C4-2B (cell line): ENCODE results near the gene DLG2.

ENCODE experiments used
- ZFX ChIP-seq: fragments of 450-650 bp; IDR thresholded peaks from 2 replicates; pipeline ENCODE4 v1.6.1; 2017
- TF ChIP-seq, protein P1 (sequence below): fragments of 450-650 bp; conservative IDR thresholded peaks from 2 replicates; pipeline ENCODE4 v1.5.1; 2017; ENCODE audit warnings: mild to moderate bottlenecking

DNA sequence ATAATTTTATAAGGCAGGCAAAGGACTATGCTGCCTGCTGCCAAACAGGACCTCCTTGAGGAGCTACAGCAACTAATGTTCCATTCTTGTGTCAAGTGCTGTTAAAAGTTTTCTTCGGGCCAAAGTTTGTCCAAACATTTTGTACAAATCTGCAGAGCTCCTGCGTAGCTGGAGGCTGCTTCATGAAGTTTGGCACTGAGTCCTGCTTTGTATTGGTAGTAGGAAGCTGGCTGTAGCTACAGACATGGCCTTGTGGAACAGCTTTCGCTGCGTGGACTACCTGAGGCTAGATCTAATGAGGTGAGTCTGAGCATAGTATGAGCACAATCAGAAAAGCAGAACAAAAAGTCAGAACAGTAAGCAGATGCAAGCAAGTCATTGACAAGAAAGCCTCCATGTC lies 528.1 kb downstream of the DLG2 start:
- TF ChIP-seq, protein P1, sequence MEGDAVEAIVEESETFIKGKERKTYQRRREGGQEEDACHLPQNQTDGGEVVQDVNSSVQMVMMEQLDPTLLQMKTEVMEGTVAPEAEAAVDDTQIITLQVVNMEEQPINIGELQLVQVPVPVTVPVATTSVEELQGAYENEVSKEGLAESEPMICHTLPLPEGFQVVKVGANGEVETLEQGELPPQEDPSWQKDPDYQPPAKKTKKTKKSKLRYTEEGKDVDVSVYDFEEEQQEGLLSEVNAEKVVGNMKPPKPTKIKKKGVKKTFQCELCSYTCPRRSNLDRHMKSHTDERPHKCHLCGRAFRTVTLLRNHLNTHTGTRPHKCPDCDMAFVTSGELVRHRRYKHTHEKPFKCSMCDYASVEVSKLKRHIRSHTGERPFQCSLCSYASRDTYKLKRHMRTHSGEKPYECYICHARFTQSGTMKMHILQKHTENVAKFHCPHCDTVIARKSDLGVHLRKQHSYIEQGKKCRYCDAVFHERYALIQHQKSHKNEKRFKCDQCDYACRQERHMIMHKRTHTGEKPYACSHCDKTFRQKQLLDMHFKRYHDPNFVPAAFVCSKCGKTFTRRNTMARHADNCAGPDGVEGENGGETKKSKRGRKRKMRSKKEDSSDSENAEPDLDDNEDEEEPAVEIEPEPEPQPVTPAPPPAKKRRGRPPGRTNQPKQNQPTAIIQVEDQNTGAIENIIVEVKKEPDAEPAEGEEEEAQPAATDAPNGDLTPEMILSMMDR = no peak
- no peak for TF ChIP-seq ZFX
